Breast epithelium (tissue), 4 donors: Measurements from ENCODE around the gene DAPK2. TPM values are rescaled to one million over a fixed set of nuclear protein-coding genes. Genes with fewer than 3 reads are reported as not detected.

Experiments
- DNase-seq, 2 donors: peaks; one replicate each; pipeline ENCODE4 v3.0.0-alpha.2; 2019; ENCODE audit warnings: low spot score in 2 of 2
- H3K27ac ChIP-seq, 2 donors: fragments of 200-600 bp; sonication (generic) in 1 of 2; one replicate each; pipeline ENCODE4 v1.5.1; 2016 to 2019; ENCODE audit warnings: mild to moderate bottlenecking in 1 of 2
- H3K27me3 ChIP-seq, 2 donors: fragments of 200-600 bp; sonication (generic) in 1 of 2; one replicate each; pipeline versions ENCODE4 v1.5.1 to v1.6.0; 2017 to 2019; ENCODE audit warnings: control low read depth in 1 of 2, mild to moderate bottlenecking in 1 of 2
- H3K36me3 ChIP-seq: fragments of 200-600 bp; one replicate; pipeline ENCODE4 v1.5.1; 2019
- H3K4me1 ChIP-seq, 2 donors: fragments of 200-600 bp; sonication (generic); one replicate each; pipeline ENCODE4 v1.5.1; 2016 to 2019; ENCODE audit warnings: control low read depth in 1 of 2
- H3K4me3 ChIP-seq, 3 donors: fragments of 200-600 bp; sonication (generic); 1 replicate in 2 of 3; 2 replicates in 1 of 3; pipeline ENCODE4 v1.5.1; 2016 to 2019; ENCODE audit warnings: mild to moderate bottlenecking in 3 of 3, moderate library complexity in 2 of 3
- H3K9me3 ChIP-seq, 2 donors: fragments of 200-600 bp; sonication (generic) in 1 of 2; one replicate each; pipeline ENCODE4 v1.5.1; 2016 to 2019; ENCODE audit warnings: control low read depth in 1 of 2
- CTCF ChIP-seq, 3 donors: fragments of 450-650 bp; IDR thresholded peaks; one replicate each; pipeline ENCODE4 v1.5.1; 2016 to 2017; ENCODE audit warnings: antibody characterized with exemption in 3 of 3, mild to moderate bottlenecking in 3 of 3, moderate library complexity in 3 of 3
- POLR2A ChIP-seq: fragments of 450-650 bp; IDR thresholded peaks from one replicate; pipeline ENCODE4 v1.6.1; 2016; ENCODE audit warnings: antibody characterized with exemption, mild to moderate bottlenecking, moderate library complexity
- POLR2AphosphoS5 ChIP-seq, 3 donors: sonication (generic); formaldehyde crosslinking; IDR thresholded peaks; one replicate each; pipeline ENCODE4 v1.6.1; 2017; ENCODE audit warnings: antibody characterized with exemption in 3 of 3
- intact Hi-C: fragments of 100-400 bp; cut with DNase I; formaldehyde crosslinking; loops from one replicate; pipeline ENCODE4 v1.15.1; 2023; ENCODE audit warnings: low total_unique reads
- total RNA-seq, 3 donors: library from RNA; depleted of rRNA; stranded (reverse); fragments of >200 nt; gene quantifications; one replicate each; pipeline ENCODE4 v1.1.0, GENCODE V29; 2016

Gene DAPK2
- total RNA-seq, 3 donors from 2014 or later = 23.6 to 37.3 (median 29.6) TPM

GRCh38 chr15:63908281-63908680 is 138.0 kb downstream of the DAPK2 start:
- no peak for TF ChIP-seq CTCF (IDR thresholded peaks at IDR 0.05)
- TF ChIP-seq POLR2A = no peak
- TF ChIP-seq POLR2AphosphoS5 (IDR thresholded peaks at IDR 0.05) = no peak
- intact Hi-C loops = no loop called here
- no peaks in the 10 kb centered on the region for H3K36me3 ChIP-seq
- H3K9me3 ChIP-seq = no peaks in the 10 kb centered on the region
- no peak overlapping the region for H3K4me3 ChIP-seq
- no peak overlapping the region for H3K27ac ChIP-seq
- no peak for DNase-seq
- no peaks in the 10 kb centered on the region for H3K27me3 ChIP-seq
- H3K4me1 ChIP-seq = peaks cover 0 to 10% of the 10 kb centered on the region in 2 donors

- intact Hi-C loops = no loop called here
- TF ChIP-seq POLR2AphosphoS5 (IDR thresholded peaks at IDR 0.05) = no peak
- TF ChIP-seq CTCF (IDR thresholded peaks at IDR 0.05) = no peak
- no peak for TF ChIP-seq POLR2A
- peaks cover 0 to 10% of the 10 kb centered on the region in 2 donors for H3K4me1 ChIP-seq
Observed at GRCh38 chr15:63907521-63907920, 138.8 kb downstream of the DAPK2 start.

GRCh38 chr15:63906266-63906584 is 140.1 kb downstream of the DAPK2 start:
- Histone ChIP-seq H3K4me1 (peaks cover 0 to 10% of the 10 kb centered on the region in 2 donors), H3K36me3 (no peaks in the 10 kb centered on the region), H3K27me3 (no peaks in the 10 kb centered on the region), H3K27ac (peak overlapping the region in 1 of 2 donors; percentile 15), H3K9me3 (no peaks in the 10 kb centered on the region), H3K4me3 (no peak overlapping the region)
- no peak for DNase-seq
- intact Hi-C loops = no loop called here
- TF ChIP-seq CTCF (IDR thresholded peaks at IDR 0.05) (no peak), POLR2AphosphoS5 (IDR thresholded peaks at IDR 0.05) (no peak), POLR2A (no peak)

More at GRCh38 chr15:63907521-63907920, 138.8 kb downstream of the DAPK2 start:
- Histone ChIP-seq H3K27ac (no peak overlapping the region), H3K27me3 (no peaks in the 10 kb centered on the region), H3K36me3 (no peaks in the 10 kb centered on the region), H3K4me3 (no peak overlapping the region), H3K9me3 (no peaks in the 10 kb centered on the region)
- no peak for DNase-seq

GRCh38 chr15:63905558-63906265 is 140.6 kb downstream of the DAPK2 start:
- no peaks in the 10 kb centered on the region for H3K9me3 ChIP-seq
- intact Hi-C loops = no loop called here
- no peak for TF ChIP-seq POLR2AphosphoS5 (IDR thresholded peaks at IDR 0.05)
- no peak for TF ChIP-seq POLR2A
- no peak for TF ChIP-seq CTCF (IDR thresholded peaks at IDR 0.05)
- no peaks in the 10 kb centered on the region for H3K36me3 ChIP-seq
- H3K4me3 ChIP-seq = no peak overlapping the region
- H3K27me3 ChIP-seq = no peaks in the 10 kb centered on the region
- peak overlapping the region in 1 of 2 donors; percentile 15 for H3K27ac ChIP-seq
- DNase-seq = no peak
- H3K4me1 ChIP-seq = peaks cover 0 to 10% of the 10 kb centered on the region in 2 donors

- H3K9me3 ChIP-seq = no peaks in the 10 kb centered on the region
- no peak for TF ChIP-seq CTCF (IDR thresholded peaks at IDR 0.05)
- no peak for TF ChIP-seq POLR2AphosphoS5 (IDR thresholded peaks at IDR 0.05)
- no peak overlapping the region for H3K27ac ChIP-seq
- H3K4me1 ChIP-seq = peaks cover 0 to 7% of the 10 kb centered on the region in 2 donors
- intact Hi-C loops = no loop called here
- no peak overlapping the region for H3K4me3 ChIP-seq
- H3K27me3 ChIP-seq = no peaks in the 10 kb centered on the region
- DNase-seq = no peak
- H3K36me3 ChIP-seq = no peaks in the 10 kb centered on the region
Observed at GRCh38 chr15:63905131-63905530, 141.2 kb downstream of the DAPK2 start.
